ENCODE measurements around the gene ZNF467. TPM values are rescaled to one million over a fixed set of nuclear protein-coding genes. Genes with fewer than 3 reads are reported as not detected.

ZNF467 gene
- total and polyA plus RNA-seq, 2 of the 8 experiments (the other 6 are each of a cell fraction or from before 2014, with no cell fraction given), result 0.50 to 0.51 TPM

DNA sequence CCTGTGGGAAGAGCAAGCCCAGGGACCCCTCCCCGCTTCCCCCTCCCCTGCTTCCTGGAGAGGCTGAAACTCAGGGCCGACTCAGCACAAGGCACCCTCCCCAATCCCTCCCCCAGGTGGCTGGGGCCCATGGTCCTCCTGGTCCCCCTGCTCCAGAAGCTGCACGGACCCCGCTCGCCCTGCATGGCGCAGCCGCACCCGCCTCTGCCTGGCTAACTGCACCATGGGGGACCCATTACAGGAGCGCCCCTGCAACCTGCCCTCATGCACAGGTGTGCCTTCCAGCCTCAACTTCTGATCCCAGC, 45.1 kb upstream of the ZNF467 start:
- no peak overlapping the region for H2BK15ac ChIP-seq (ENCODE audit: low read length)
- no peak overlapping the region for H3K14ac ChIP-seq (ENCODE audit: insufficient read length)
- H3K27me3 ChIP-seq (replicated peaks in 1 of 4; ENCODE audit: control insufficient read depth in 3 of 4, extremely low read depth in 1 of 4, insufficient read depth in 3 of 4, low read length in 3 of 4), result no peaks in the 10 kb centered on the region
- CTCF ChIA-PET (ENCODE audit: partially characterized antibody), result interaction anchor here (1.0 to 5.2 kb wide), 4 partner anchors 10 to 31 kb away, joined by 3 to 67 read pairs (median 8); no protein-coding TSS in a partner anchor
- no peak overlapping the region for H4K8ac ChIP-seq (ENCODE audit: extremely low read depth, insufficient read depth, low read length)
- no peak overlapping the region for H3K4me3 ChIP-seq (ENCODE audit: extremely low read depth in 1 of 4, insufficient read depth in 2 of 4, low read depth in 3 of 4, low read length in 4 of 4)
- no peak overlapping the region for H3K9ac ChIP-seq (replicated peaks in 1 of 4; ENCODE audit: extremely low read depth in 1 of 4, low read depth in 3 of 4, low read length in 3 of 4)
- H4K20me1 ChIP-seq (replicated peaks in 1 of 2; ENCODE audit: control insufficient read depth in 1 of 2, insufficient read depth in 2 of 2, low read length in 2 of 2), result no peaks in the 10 kb centered on the region
- H3K56ac ChIP-seq (replicated peaks; ENCODE audit: insufficient read length, low read depth, low read length), result no peak overlapping the region
- no peak overlapping the region for H3K4me2 ChIP-seq (ENCODE audit: insufficient read depth in 1 of 2, low read depth in 2 of 2, low read length in 2 of 2)
- no peaks in the 10 kb centered on the region for H3K36me3 ChIP-seq (ENCODE audit: control insufficient read depth in 2 of 4, insufficient read depth in 4 of 4, low read length in 3 of 4)
- no peak overlapping the region for H3K4ac ChIP-seq (replicated peaks; ENCODE audit: insufficient read length, low read depth, low read length)
- FAIRE-seq (no peak), DNase-seq (ENCODE audit: low read depth in 1 of 2, low spot score in 2 of 2) (no peak)
- H3K27ac ChIP-seq (ENCODE audit: low read depth, low read length), result no peak overlapping the region
- no peak overlapping the region for H2AK5ac ChIP-seq (ENCODE audit: low read depth, low read length)
- H3K23me2 ChIP-seq (ENCODE audit: low read depth, low read length), result no peaks in the 10 kb centered on the region
- no peaks in the 10 kb centered on the region; the same call in 1 of the 2 replicates for H3K79me1 ChIP-seq (ENCODE audit: low read depth, low read length)
- no peak overlapping the region for H2BK12ac ChIP-seq (ENCODE audit: low read depth, low read length)
- TF ChIP-seq KDM4A (IDR thresholded peaks at IDR 0.05; ENCODE audit: low read depth, low read length, severe bottlenecking), result no peak
- TF ChIP-seq RBBP5 (IDR thresholded peaks at IDR 0.05; ENCODE audit: borderline replicate concordance, low read depth, low read length), result no peak
- no peak for TF ChIP-seq NRF1 (IDR thresholded peaks at IDR 0.05; ENCODE audit: low read depth, low read length)
- no peak for TF ChIP-seq RXRA (IDR thresholded peaks at IDR 0.05; ENCODE audit: insufficient read depth, low read depth, low read length)
- no peak for TF ChIP-seq GABPA (IDR thresholded peaks at IDR 0.05; ENCODE audit: borderline replicate concordance, insufficient read depth, low read length)
- no peak for TF ChIP-seq SP2 (IDR thresholded peaks at IDR 0.05; ENCODE audit: low read length)
- no peak for TF ChIP-seq NANOG (IDR thresholded peaks at IDR 0.05; ENCODE audit: insufficient read depth, low read depth, low read length, poor library complexity, severe bottlenecking)
- TF ChIP-seq ASH2L (IDR thresholded peaks at IDR 0.05; ENCODE audit: low read length), result no peak
- TF ChIP-seq ZNF274 (IDR thresholded peaks at IDR 0.05; ENCODE audit: borderline replicate concordance, extremely low read depth, low read length), result no peak
- WGBS, 2 experiments (ENCODE audit: extremely low coverage in 1 of 2, insufficient coverage in 1 of 2, insufficient read length in 1 of 2, insufficient replicate concordance in 2 of 2, low coverage in 1 of 2, low lambda C conversion rate in 2 of 2, missing lambda C conversion rate in 1 of 2), result 88% methylated on average over 7 of the region's 9 CpGs; no CpG with 5 or more reads in 1 of the 2 experiments
- no peak overlapping the region for H3K18ac ChIP-seq (ENCODE audit: extremely low read depth, low read length)
- no peak overlapping the region for H2BK5ac ChIP-seq (ENCODE audit: low read depth, low read length)
- no peak overlapping the region for H2BK20ac ChIP-seq (ENCODE audit: low read length)
- no peak overlapping the region for H2AFZ ChIP-seq (ENCODE audit: low read length)
- H3K4me1 ChIP-seq (replicated peaks in 1 of 4; ENCODE audit: control insufficient read depth in 3 of 4, insufficient read depth in 4 of 4, low read length in 3 of 4), result peaks cover 0 to 19% (median 8%) of the 10 kb centered on the region in 4 experiments; a peak in 6 of 7 replicates
- H3K9me3 ChIP-seq (ENCODE audit: insufficient read depth in 2 of 2, low read depth in 1 of 2, low read length in 1 of 2), result peaks cover 2 to 11% of the 10 kb centered on the region in 2 experiments; a peak in 2 of 4 replicates
- no peaks in the 10 kb centered on the region for H3K79me2 ChIP-seq (ENCODE audit: control insufficient read depth in 1 of 2, insufficient read depth in 2 of 2, low read length in 2 of 2)
- H2BK120ac ChIP-seq (replicated peaks; ENCODE audit: low read depth, low read length), result no peak overlapping the region
- no peak overlapping the region for H4K91ac ChIP-seq (replicated peaks; ENCODE audit: insufficient read length, low read length)
- H4K5ac ChIP-seq (ENCODE audit: insufficient read length, low read depth, low read length), result no peak overlapping the region
- no peak overlapping the region for H3K23ac ChIP-seq (ENCODE audit: insufficient read length)
- POLR2A ChIA-PET (ENCODE audit: partially characterized antibody), result no interaction called here

All from H1 (cell line).